ENCODE data around the gene DNPH1.

DNPH1 gene

DNA sequence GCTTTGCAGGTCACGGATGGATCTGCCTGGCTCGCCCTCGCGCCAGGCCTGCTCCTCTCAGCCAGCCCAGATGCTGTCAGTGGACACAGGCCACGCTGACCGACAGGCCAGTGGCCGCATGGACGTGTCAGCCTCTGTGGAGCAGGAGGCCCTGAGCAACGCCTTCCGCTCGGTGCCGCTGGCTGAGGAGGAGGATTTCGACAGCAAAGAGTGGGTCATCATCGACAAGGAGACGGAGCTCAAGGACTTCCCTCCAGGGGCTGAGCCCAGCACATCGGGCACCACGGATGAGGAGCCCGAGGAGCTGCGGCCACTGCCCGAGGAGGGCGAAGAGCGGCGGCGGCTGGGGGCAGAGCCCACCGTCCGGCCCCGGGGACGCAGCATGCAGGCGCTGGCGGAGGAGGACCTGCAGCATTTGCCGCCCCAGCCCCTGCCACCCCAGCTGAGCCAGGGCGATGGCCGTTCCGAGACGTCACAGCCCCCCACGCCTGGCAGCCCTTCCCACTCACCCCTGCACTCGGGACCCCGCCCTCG, 33.6 kb upstream of the DNPH1 start:
- TF ChIP-seq, protein P1, sequence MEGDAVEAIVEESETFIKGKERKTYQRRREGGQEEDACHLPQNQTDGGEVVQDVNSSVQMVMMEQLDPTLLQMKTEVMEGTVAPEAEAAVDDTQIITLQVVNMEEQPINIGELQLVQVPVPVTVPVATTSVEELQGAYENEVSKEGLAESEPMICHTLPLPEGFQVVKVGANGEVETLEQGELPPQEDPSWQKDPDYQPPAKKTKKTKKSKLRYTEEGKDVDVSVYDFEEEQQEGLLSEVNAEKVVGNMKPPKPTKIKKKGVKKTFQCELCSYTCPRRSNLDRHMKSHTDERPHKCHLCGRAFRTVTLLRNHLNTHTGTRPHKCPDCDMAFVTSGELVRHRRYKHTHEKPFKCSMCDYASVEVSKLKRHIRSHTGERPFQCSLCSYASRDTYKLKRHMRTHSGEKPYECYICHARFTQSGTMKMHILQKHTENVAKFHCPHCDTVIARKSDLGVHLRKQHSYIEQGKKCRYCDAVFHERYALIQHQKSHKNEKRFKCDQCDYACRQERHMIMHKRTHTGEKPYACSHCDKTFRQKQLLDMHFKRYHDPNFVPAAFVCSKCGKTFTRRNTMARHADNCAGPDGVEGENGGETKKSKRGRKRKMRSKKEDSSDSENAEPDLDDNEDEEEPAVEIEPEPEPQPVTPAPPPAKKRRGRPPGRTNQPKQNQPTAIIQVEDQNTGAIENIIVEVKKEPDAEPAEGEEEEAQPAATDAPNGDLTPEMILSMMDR (IDR thresholded peaks at IDR 0.05; ENCODE audit: borderline replicate concordance, insufficient read depth, low read depth, low read length): no peak
- no peak overlapping the region for H3K4me3 ChIP-seq (ENCODE audit: low read depth, low read length)

DNA sequence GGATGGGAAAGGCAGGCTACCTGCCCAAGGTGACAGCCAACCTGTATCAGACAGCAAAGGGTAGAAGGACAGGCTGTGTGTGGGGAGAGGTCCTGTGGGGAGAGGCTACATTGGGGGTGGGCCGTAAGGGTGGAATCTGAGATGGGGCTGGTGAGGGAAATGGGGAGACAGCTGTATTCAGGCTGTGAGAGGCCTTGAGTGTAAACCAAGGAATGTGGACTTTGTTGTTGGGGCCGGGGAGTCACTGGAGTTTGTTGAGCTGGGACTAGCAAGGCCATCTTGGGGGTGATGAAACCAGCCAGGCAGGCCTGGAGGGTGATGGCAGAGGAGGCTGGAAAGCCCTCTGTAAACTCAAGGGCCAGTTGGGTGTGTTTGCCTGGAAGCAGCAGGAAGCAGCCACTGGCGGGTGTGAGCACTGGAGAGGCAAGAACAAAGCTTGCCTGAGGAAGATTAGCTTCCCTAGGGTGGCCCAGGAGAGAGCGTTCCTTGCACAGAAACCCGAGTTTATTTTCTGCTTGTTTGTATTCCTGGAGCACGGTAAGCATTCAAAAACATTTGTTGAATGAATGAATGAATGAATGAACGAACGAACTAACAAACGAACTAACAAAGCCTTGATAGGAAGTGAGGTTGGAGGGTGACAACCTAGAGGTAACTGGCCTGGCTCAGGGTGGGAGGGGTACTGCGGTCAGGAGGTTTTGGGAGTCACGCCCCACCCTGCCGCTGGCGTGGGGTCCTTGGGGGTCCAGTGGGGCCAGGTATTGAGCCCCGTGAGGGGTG, 32.9 kb upstream of the DNPH1 start:
- TF ChIP-seq, protein P1 (IDR thresholded peaks at IDR 0.05; ENCODE audit: borderline replicate concordance, insufficient read depth, low read depth, low read length): no peak
- H3K4me3 ChIP-seq (ENCODE audit: low read depth, low read length): no peak overlapping the region

DNA sequence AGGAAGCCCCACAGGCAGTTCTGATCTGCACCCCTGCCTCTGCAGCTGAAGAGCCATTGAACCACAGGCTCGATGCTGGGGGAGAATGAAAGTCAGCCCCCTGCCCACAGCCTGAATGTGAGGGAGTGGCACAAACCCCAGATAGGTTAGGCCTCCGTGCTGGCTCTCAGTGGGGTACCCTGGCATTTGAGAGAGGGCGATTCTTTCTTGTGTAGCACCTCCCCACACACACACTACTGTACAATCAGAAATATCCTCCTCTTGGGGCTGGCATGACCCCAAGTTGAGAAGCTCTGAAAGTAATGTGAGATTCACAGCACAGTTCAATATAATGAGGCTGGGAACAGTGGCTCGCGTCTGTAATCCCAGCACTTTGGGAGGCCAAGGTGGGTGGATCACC, 31.9 kb upstream of the DNPH1 start:
- no peak overlapping the region for H3K4me3 ChIP-seq (ENCODE audit: low read depth, low read length)
- TF ChIP-seq, protein P1 (IDR thresholded peaks at IDR 0.05; ENCODE audit: borderline replicate concordance, insufficient read depth, low read depth, low read length): no peak

DNA sequence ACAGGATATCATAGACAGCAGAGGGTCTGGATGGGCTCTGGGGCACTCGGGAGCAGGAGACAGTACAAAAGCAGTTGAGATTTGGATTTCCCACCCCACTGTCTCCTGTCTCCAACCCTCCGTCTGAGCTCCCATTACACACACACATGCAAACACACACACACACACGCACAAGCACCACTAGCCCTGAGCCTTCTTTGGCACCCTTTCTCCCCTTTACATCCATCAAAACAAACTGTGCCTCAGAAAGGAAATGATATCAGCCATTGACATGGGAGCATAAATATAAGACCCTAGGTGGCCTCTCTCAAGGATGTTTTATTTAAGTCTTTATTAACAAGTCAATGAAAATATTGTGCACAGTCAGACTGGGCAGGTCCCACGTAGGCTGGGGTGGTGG, 31.5 kb upstream of the DNPH1 start:
- no peak overlapping the region for H3K4me3 ChIP-seq (ENCODE audit: low read depth, low read length)
- TF ChIP-seq, protein P1 (IDR thresholded peaks at IDR 0.05; ENCODE audit: borderline replicate concordance, insufficient read depth, low read depth, low read length): no peak

DNA sequence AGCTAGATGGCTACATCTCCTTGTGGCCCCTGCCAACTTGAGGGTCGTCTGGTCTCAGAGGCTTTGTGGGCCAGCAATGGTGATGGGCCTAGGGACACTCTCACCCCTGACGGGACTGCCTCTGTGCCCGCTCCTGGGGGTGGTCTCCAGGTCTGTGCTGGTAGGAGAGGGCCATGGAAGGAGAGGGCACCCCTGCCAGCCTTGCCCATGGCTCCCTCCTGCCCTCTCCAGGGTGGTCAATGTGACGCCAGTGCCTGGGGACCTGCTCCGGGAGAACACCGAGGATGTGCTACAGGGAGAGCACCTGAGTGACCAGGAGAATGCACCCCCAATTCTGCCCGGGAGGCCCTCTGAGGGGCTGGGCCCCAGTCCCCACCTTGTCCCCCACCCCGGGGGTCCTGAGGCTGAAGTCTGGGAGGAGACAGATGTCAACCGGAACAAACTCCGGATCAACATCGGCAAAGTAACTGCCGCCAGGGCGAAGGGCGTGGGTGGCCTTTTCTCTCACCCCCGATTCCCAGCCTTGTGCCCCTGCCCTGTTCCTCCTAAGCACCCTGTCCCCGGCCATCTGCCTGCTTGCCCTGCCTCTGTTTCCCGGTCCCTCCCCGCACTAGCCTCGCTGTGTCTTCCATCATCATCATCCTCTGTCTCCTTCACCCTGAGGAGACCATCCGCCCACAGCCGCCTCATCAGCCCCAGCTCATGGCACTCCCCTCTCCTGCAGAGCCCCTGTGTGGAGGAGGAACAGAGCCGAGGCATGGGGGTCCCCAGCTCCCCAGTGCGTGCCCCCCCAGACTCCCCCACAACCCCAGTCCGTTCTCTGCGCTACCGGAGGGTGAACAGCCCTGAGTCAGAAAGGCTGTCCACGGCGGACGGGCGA, 29.8 kb upstream of the DNPH1 start:
- TF ChIP-seq, protein P1 (IDR thresholded peaks at IDR 0.05; ENCODE audit: borderline replicate concordance, insufficient read depth, low read depth, low read length): no peak
- no peak overlapping the region for H3K4me3 ChIP-seq (ENCODE audit: low read depth, low read length)

DNA sequence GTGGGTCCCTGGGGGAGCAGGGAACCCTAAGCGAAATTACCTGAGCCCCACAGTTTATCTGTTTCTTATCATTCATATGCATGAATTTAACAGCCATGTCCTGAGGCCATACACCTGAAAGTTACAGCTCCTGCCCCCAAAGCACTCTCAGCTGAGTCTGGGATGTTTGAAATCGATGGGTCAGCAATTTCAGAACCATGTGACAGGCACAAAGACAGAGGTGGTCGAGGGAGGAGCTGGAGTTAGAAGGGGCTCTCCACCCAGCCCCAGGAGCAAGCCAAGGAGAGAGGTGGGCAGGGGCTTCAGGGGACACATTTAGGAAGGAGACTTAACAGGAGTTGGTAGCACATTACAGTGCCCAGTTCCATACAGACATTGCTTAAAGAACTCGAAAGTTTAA, 28.9 kb upstream of the DNPH1 start:
- no peak overlapping the region for H3K4me3 ChIP-seq (ENCODE audit: low read depth, low read length)
- TF ChIP-seq, protein P1 (IDR thresholded peaks at IDR 0.05; ENCODE audit: borderline replicate concordance, insufficient read depth, low read depth, low read length): no peak

Data from GM12875 (cell line).